GM18907 (cell line): ENCODE measurements around the gene BTBD19.
"Not testable (repeated sequence)": the region's sequence is repeated elsewhere in the genome, so short reads cannot be mapped to it uniquely, and the experiment has no call there.

Experiments used
- ATAC-seq: cut with Tn5 transposase; IDR thresholded peaks from one replicate; pipeline ENCODE4 v1.9.1; 2021; ENCODE audit warnings: mild to moderate bottlenecking, moderate library complexity; ENCODE audit not compliant: unreplicated experiment

The BTBD19 gene

GRCh38 chr1:44828003-44828651 lies 19.8 kb downstream of the BTBD19 start:
- no peak for ATAC-seq

GRCh38 chr1:44828841-44829440 lies 20.6 kb downstream of the BTBD19 start:
- no peak for ATAC-seq

- ATAC-seq, result no peak
These were observed 21.4 kb downstream of the BTBD19 start for GRCh38 chr1:44829506-44830384.

GRCh38 chr1:44830900-44831304 lies 22.6 kb downstream of the BTBD19 start:
- ATAC-seq, result no peak

- no peak for ATAC-seq
These were observed 23.2 kb downstream of the BTBD19 start for GRCh38 chr1:44831516-44831915.

- ATAC-seq, result no peak
These were observed 23.9 kb downstream of the BTBD19 start for GRCh38 chr1:44832056-44832705.

- ATAC-seq, result no peak
These were observed 26.0 kb downstream of the BTBD19 start for GRCh38 chr1:44834328-44834727.

- ATAC-seq, result peak; percentile 74
These were observed 27.7 kb downstream of the BTBD19 start for GRCh38 chr1:44835738-44836675.

GRCh38 chr1:44838294-44838693 lies 30.0 kb downstream of the BTBD19 start:
- ATAC-seq, result not testable (repeated sequence)

GRCh38 chr1:44839576-44839975 lies 31.3 kb downstream of the BTBD19 start:
- no peak for ATAC-seq

- no peak for ATAC-seq
These were observed 34.2 kb downstream of the BTBD19 start for GRCh38 chr1:44842486-44842861.

GRCh38 chr1:44842862-44843655 lies 34.7 kb downstream of the BTBD19 start, which contains the start of gene PTCH2:
TSS of gene PTCH2 (minus strand) at chr1:44843253. CDS start at chr1:44842932, 321 bp downstream.
- peak; percentile 48 for ATAC-seq

- ATAC-seq, result no peak
These were observed 38.7 kb downstream of the BTBD19 start for GRCh38 chr1:44846985-44847384.

- ATAC-seq, result no peak
These were observed 39.5 kb downstream of the BTBD19 start for GRCh38 chr1:44847845-44848244.

GRCh38 chr1:44848456-44849181 lies 40.3 kb downstream of the BTBD19 start:
- ATAC-seq, result no peak

- ATAC-seq, result no peak
These were observed 41.3 kb downstream of the BTBD19 start for GRCh38 chr1:44849575-44850132.

- no peak for ATAC-seq
These were observed 43.0 kb downstream of the BTBD19 start for GRCh38 chr1:44851308-44851707.

GRCh38 chr1:44853201-44853600 lies 44.9 kb downstream of the BTBD19 start:
- no peak for ATAC-seq
